Retinal pigment epithelial cell (primary cell): ENCODE data around the gene GPR12.

Experiments
- DNase-seq: peaks from one replicate; pipeline ENCODE4 v3.0.0-alpha.2; 2010; ENCODE audit warnings: low read depth
- H3K4me3 ChIP-seq: 2 replicates; pipeline ENCODE4 v1.5.1; 2011; ENCODE audit warnings: mild to moderate bottlenecking, low read length, control low read depth, moderate library complexity
- TF ChIP-seq, protein P1 (sequence below): conservative IDR thresholded peaks from 2 replicates; pipeline ENCODE4 v1.5.1; 2011; ENCODE audit warnings: low read depth, low read length, control low read depth, inconsistent platforms

Gene GPR12

DNA sequence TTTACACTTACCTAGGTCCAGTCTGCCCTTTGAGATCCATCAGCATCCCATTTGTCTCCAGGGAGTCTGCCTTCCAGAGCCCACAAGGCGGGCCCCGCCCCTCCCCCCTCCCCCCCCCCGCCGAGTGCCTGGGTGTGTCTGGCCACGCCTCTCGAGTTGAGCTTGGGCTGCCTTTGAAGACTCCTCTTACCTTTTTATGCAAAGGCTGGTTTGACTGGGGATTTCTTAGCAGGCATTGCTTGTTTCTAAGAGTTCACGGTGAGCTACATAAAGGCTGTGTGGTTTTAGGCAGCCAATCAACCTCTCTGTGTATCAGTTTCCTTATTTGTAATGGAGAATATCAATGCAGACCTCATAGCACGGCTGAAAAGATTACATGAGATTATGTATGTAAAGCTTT is 11.3 kb downstream of the GPR12 start:
- no peak overlapping the region for H3K4me3 ChIP-seq
- TF ChIP-seq, protein P1, sequence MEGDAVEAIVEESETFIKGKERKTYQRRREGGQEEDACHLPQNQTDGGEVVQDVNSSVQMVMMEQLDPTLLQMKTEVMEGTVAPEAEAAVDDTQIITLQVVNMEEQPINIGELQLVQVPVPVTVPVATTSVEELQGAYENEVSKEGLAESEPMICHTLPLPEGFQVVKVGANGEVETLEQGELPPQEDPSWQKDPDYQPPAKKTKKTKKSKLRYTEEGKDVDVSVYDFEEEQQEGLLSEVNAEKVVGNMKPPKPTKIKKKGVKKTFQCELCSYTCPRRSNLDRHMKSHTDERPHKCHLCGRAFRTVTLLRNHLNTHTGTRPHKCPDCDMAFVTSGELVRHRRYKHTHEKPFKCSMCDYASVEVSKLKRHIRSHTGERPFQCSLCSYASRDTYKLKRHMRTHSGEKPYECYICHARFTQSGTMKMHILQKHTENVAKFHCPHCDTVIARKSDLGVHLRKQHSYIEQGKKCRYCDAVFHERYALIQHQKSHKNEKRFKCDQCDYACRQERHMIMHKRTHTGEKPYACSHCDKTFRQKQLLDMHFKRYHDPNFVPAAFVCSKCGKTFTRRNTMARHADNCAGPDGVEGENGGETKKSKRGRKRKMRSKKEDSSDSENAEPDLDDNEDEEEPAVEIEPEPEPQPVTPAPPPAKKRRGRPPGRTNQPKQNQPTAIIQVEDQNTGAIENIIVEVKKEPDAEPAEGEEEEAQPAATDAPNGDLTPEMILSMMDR: no peak
- no peak for DNase-seq

GRCh38 chr13:26747706-26748105 is 12.9 kb downstream of the GPR12 start:
- no peak for DNase-seq
- H3K4me3 ChIP-seq: no peak overlapping the region
- TF ChIP-seq, protein P1: no peak

DNA sequence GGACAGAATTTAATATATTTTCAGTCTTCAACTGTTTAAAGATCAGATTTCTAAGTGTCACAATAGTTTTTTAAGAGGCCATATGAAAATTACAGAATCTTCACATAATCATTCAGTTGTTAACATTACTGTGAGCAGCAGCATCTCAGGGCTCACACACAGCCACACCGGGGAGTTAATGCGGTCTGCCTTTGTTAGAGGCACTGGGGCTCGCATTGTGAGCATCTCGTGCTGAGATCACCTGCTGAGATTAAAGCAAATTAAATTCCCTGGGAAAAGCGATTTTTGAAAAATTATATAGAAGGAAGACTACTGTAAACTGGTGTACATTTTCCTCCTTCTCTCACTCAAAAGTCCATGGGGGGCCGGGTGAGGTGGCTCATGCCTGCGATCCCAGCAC is 16.6 kb downstream of the GPR12 start:
- DNase-seq: no peak
- H3K4me3 ChIP-seq: no peak overlapping the region
- TF ChIP-seq, protein P1: no peak

DNA sequence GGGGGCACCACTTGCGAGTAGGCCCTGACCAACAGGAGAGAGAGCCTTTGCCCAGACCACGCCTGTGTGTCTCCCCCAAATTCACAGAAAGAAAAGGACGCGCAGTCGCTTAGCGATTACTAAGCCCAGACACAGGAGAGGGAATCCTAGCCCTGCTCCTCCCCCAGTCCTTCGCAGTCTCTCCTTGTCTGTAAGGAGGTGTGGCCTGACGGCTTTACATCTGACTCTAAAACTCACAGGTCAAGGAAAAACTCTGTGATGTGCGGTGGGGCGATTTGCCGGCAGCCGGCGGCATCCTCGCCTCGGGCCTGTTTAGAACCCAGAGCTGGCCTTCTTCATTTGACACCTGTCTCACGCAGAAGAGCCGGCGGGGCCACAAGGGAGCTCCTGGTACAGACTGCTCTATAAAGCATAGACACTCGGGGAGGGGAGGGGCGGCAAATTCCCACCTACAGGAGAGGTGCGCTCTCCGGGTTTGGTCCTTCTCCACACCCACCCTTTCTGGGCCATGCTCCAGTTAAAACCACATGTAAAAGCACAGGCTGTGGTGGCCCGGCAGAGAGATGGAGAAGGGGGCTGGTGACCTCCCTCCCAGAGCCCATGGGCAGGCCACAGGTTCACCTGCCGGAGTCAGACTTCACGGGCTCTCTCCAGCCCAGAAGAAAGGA is 17.8 kb downstream of the GPR12 start:
- TF ChIP-seq, protein P1: no peak
- no peak for DNase-seq
- H3K4me3 ChIP-seq: no peak overlapping the region

- DNase-seq: no peak
- TF ChIP-seq, protein P1: no peak
- H3K4me3 ChIP-seq: no peak overlapping the region
Measured at GRCh38 chr13:26735677-26736076, 24.9 kb downstream of the GPR12 start.

- no peak overlapping the region for H3K4me3 ChIP-seq
- no peak for DNase-seq
- TF ChIP-seq, protein P1: no peak
Measured at GRCh38 chr13:26727633-26728032, 33.0 kb downstream of the GPR12 start.

GRCh38 chr13:26727122-26727521 is 33.5 kb downstream of the GPR12 start:
- DNase-seq: no peak
- no peak overlapping the region for H3K4me3 ChIP-seq
- TF ChIP-seq, protein P1: no peak
